HepG2 (cell line): ENCODE results near the gene POU2F1. TPM values are rescaled to one million over a fixed set of nuclear protein-coding genes. Genes with fewer than 3 reads are reported as not detected.

Experiments used
- ATAC-seq: fragments of 200-7000 bp; cut with Tn5 transposase; 3 replicates; pipeline ENCODE4 v1.9.1; 2020; ENCODE audit warnings: mild to moderate bottlenecking, moderate library complexity
- BruUV-seq: library from RNA; stranded (reverse); fragments of 400-500 nt; replicated peaks from 2 replicates; lab custom pipeline; 2021; lab: Mats Ljungman, UMichigan
- CTCF ChIA-PET: fragments of 300-600 bp; formaldehyde crosslinking; extraction: SDS; loops from one replicate; lab custom pipeline; 2021; ENCODE audit warnings: low total read pairs, inconsistent platforms, low intra/inter-chr PET ratio; lab: Yijun Ruan, JAX
- POLR2A ChIA-PET: fragments of 350-600 bp; sonication (Branson Sonifier 250); formaldehyde crosslinking; loops from one replicate; lab custom pipeline; 2020; ENCODE audit warnings: antibody characterized with exemption, inconsistent platforms; lab: Yijun Ruan, JAX
- DNase-seq: peaks from one replicate; pipeline ENCODE4 v3.0.0-alpha.2; 2015; ENCODE audit warnings: low spot score
- FAIRE-seq: peaks from 3 replicates; lab custom pipeline; 2011; peaks lifted over from hg19 to GRCh38; lab: Jason Lieb, UNC
- H2AFZ ChIP-seq: one replicate; pipeline ENCODE4 v1.6.1; 2011; ENCODE audit warnings: low read length, inconsistent platforms
- H3K27ac ChIP-seq: fragments of 300-600 bp; 3 replicates; pipeline ENCODE4 v1.8.0; 2011; ENCODE audit warnings: mixed run types, mild to moderate bottlenecking, mixed read lengths, low read length, inconsistent platforms; ENCODE audit not compliant: insufficient read depth; ENCODE audit errors: extremely low read length
- H3K27me3 ChIP-seq, 2 experiments: fragments of 200-600 bp in 1 of 2; 2 replicates in 1 of 2; 3 replicates in 1 of 2; pipeline versions ENCODE4 v1.6.0 to v1.8.0; 2011; ENCODE audit warnings: low read length in 2 of 2, mild to moderate bottlenecking in 2 of 2, moderate library complexity in 2 of 2, inconsistent platforms in 1 of 2; ENCODE audit not compliant: insufficient read depth in 2 of 2, control insufficient read depth in 1 of 2
- H3K36me3 ChIP-seq, 2 experiments: fragments of 200-600 bp in 1 of 2; replicated peaks in 1 of 2; 2 replicates in 1 of 2; 3 replicates in 1 of 2; pipeline versions ENCODE4 v1.5.1 to v1.8.0; 2011; ENCODE audit warnings: low read length in 2 of 2, inconsistent platforms in 1 of 2; ENCODE audit not compliant: insufficient read depth in 2 of 2, control insufficient read depth in 1 of 2
- H3K4me1 ChIP-seq: 2 replicates; pipeline ENCODE4 v1.5.1; 2012; ENCODE audit warnings: low read length, inconsistent platforms; ENCODE audit not compliant: insufficient read depth
- H3K4me2 ChIP-seq: 2 replicates; pipeline ENCODE4 v1.6.0; 2011; ENCODE audit warnings: low read depth, low read length, inconsistent platforms
- H3K4me3 ChIP-seq, 3 experiments: fragments of 200-600 bp in 1 of 3; sonication (generic), shearing (Covaris generic) in 1 of 3; replicated peaks in 1 of 3; 2 replicates each; pipeline ENCODE4 v1.5.1; 2011 to 2016; ENCODE audit warnings: low read length in 3 of 3, inconsistent platforms in 2 of 3, low read depth in 2 of 3, mild to moderate bottlenecking in 2 of 3, control low read depth in 1 of 3, mixed read lengths in 1 of 3; ENCODE audit not compliant: insufficient read depth in 1 of 3
- H3K79me2 ChIP-seq: one replicate; pipeline ENCODE4 v1.6.1; 2011; ENCODE audit warnings: low read length, inconsistent platforms; ENCODE audit not compliant: insufficient read depth
- H3K9ac ChIP-seq: 2 replicates; pipeline ENCODE4 v1.6.0; 2011; ENCODE audit warnings: mild to moderate bottlenecking, low read depth, low read length, inconsistent platforms; ENCODE audit not compliant: insufficient read depth
- H3K9me3 ChIP-seq: 2 replicates; pipeline ENCODE4 v1.5.1; 2012; ENCODE audit warnings: mild to moderate bottlenecking, low read length
- H4K20me1 ChIP-seq: 2 replicates; pipeline ENCODE4 v1.6.0; 2011; ENCODE audit warnings: inconsistent platforms, mild to moderate bottlenecking, low read length, moderate library complexity; ENCODE audit not compliant: insufficient read depth
- FOXK2 ChIP-seq: fragments of 450-650 bp; IDR thresholded peaks from 2 replicates; pipeline ENCODE4 v1.6.1; 2016
- MAF1 ChIP-seq: sonication (generic); formaldehyde crosslinking; IDR thresholded peaks from 2 replicates; pipeline ENCODE4 v1.5.0; 2020; ENCODE audit warnings: missing genetic modification reagents, borderline replicate concordance
- MAZ ChIP-seq, 2 experiments: sonication (generic) in 1 of 2; formaldehyde crosslinking in 1 of 2; IDR thresholded peaks; 2 replicates each; pipeline versions ENCODE4 v1.5.0 to v1.6.1; 2012 to 2020; ENCODE audit warnings: low read depth in 2 of 2, mild to moderate bottlenecking in 2 of 2, borderline replicate concordance in 1 of 2, improper control_type of control experiment in 1 of 2, low read length in 1 of 2, missing genetic modification reagents in 1 of 2, moderate library complexity in 1 of 2
- PAX8 ChIP-seq: sonication (generic); formaldehyde crosslinking; IDR thresholded peaks from 2 replicates; pipeline ENCODE4 v1.8.0; 2022; ENCODE audit warnings: mild to moderate bottlenecking, missing genetic modification reagents, borderline replicate concordance
- RERE ChIP-seq: IDR thresholded peaks from 2 replicates; pipeline ENCODE4 v1.6.1; 2016; ENCODE audit warnings: low read depth, missing genetic modification reagents, missing compliant biosample characterization
- TBP ChIP-seq: sonication (generic); formaldehyde crosslinking; IDR thresholded peaks from 2 replicates; pipeline ENCODE4 v1.5.0; 2020; ENCODE audit warnings: missing genetic modification reagents
- TFDP2 ChIP-seq: sonication (generic); formaldehyde crosslinking; IDR thresholded peaks from 2 replicates; pipeline ENCODE4 v1.4.0; 2020; ENCODE audit warnings: missing genetic modification reagents
- ZFP36L2 ChIP-seq: sonication (generic); formaldehyde crosslinking; IDR thresholded peaks from 2 replicates; pipeline ENCODE4 v1.4.0; 2020; ENCODE audit warnings: missing genetic modification reagents
- ZNF224 ChIP-seq: sonication (generic); formaldehyde crosslinking; IDR thresholded peaks from 2 replicates; pipeline ENCODE4 v1.5.0; 2020; ENCODE audit warnings: mild to moderate bottlenecking, missing genetic modification reagents
- ZNF691 ChIP-seq: sonication (generic); formaldehyde crosslinking; IDR thresholded peaks from 2 replicates; pipeline ENCODE4 v1.4.0; 2020; ENCODE audit warnings: missing genetic modification reagents, low read depth, mild to moderate bottlenecking, borderline replicate concordance
- ZNF740 ChIP-seq: sonication (generic); formaldehyde crosslinking; IDR thresholded peaks from 2 replicates; pipeline ENCODE4 v1.4.0; 2020; ENCODE audit warnings: missing genetic modification reagents
- ZNF781 ChIP-seq: sonication (generic); formaldehyde crosslinking; IDR thresholded peaks from 2 replicates; pipeline ENCODE4 v1.5.1; 2020; ENCODE audit warnings: borderline replicate concordance, mild to moderate bottlenecking, missing genetic modification reagents; ENCODE audit errors: not compliant biosample characterization
- ZNF839 ChIP-seq: sonication (generic); formaldehyde crosslinking; IDR thresholded peaks from 2 replicates; pipeline ENCODE4 v1.4.0; 2020; ENCODE audit warnings: missing genetic modification reagents, mild to moderate bottlenecking, borderline replicate concordance
- WGBS: methylation state at CpG from one replicate; pipeline ENCODE4 v1.1.6; 2017; ENCODE audit warnings: low lambda C conversion rate; 5-methylcytosine and 5-hydroxymethylcytosine counted together
- in situ Hi-C: cut with HindIII; loops from 2 replicates; pipeline ENCODE4 v1.10.0; 2017; ENCODE audit warnings: low pct_unique_long_range_greater_than_20kb; ENCODE audit not compliant: extremely low pct_ligation_motif_present
- intact Hi-C: fragments of 100-400 bp; cut with micrococcal nuclease; formaldehyde crosslinking; loops from one replicate; pipeline ENCODE4 v1.10.0; 2022; ENCODE audit not compliant: unreplicated experiment
- polyA plus RNA-seq, 8 experiments: library from polyadenylated mRNA; depleted of rRNA in 3 of 8; stranded (reverse) in 7 of 8; unstranded in 1 of 8; fragments of >200 nt; fragmentation: Illumina TruSeq in 4 of 8; extraction: Trizol in 4 of 8; gene quantifications; 2 replicates each; pipeline versions ENCODE4 v1.2.1 to v1.2.3, GENCODE V29; 2011 to 2016; ENCODE audit warnings: low read depth in 4 of 8, missing spikeins in 1 of 8, mixed read lengths in 1 of 8; ENCODE audit not compliant: insufficient read depth in 1 of 8
- total RNA-seq, 5 experiments: library from RNA; depleted of rRNA; stranded (reverse); fragments of >200 nt; fragmentation: Illumina TruSeq; extraction: Trizol; gene quantifications; 2 replicates each; pipeline ENCODE4 v1.2.3, GENCODE V29; 2016; ENCODE audit warnings: low read depth in 1 of 5

The POU2F1 gene
- total and polyA plus RNA-seq, 2 of the 13 experiments (the other 11 are each of a cell fraction or from before 2014, with no cell fraction given), result 10.2 to 13.0 TPM

- TF ChIP-seq RERE (CRISPR knock-in tag) (no peak), TBP (CRISPR knock-in tag) (no peak), PAX8 (CRISPR knock-in tag) (no peak)
- TF ChIP-seq, all 625 proteins: peak for 0
Measured at GRCh38 chr1:167185062-167185461, 35.6 kb upstream of the POU2F1 start (continued).

GRCh38 chr1:167185974-167186657, 34.6 kb upstream of the POU2F1 start:
- intact Hi-C loops (no loop called here), in situ Hi-C loops (no loop called here)
- Histone ChIP-seq H4K20me1 (no peaks in the 10 kb centered on the region), H2AFZ (no peak overlapping the region), H3K9ac (no peak overlapping the region), H3K4me2 (no peak overlapping the region), H3K36me3 (no peaks in the 10 kb centered on the region), H3K27me3 (no peaks in the 10 kb centered on the region), H3K4me1 (no peaks in the 10 kb centered on the region), H3K4me3 (no peak overlapping the region), H3K27ac (no peak overlapping the region), H3K9me3 (no peaks in the 10 kb centered on the region), H3K79me2 (no peaks in the 10 kb centered on the region)
- CTCF ChIA-PET, result no interaction called here
- FAIRE-seq (no peak), DNase-seq (no peak), ATAC-seq (no peak)
- no TSS peak for BruUV-seq
- 16% methylated on average over 6 of the region's 6 CpGs for WGBS
- TF ChIP-seq ZNF691 (CRISPR knock-in tag) (no peak), MAZ (IDR thresholded peaks at IDR 0.05; ENCODE audit: borderline replicate concordance, low read depth, low read length) (no peak), MAZ (CRISPR knock-in tag; IDR thresholded peaks at IDR 0.05; ENCODE audit: low read depth) (no peak), ZNF839 (CRISPR knock-in tag) (no peak), ZNF781 (no peak), ZFP36L2 (CRISPR knock-in tag) (no peak), ZNF740 (CRISPR knock-in tag) (no peak), FOXK2 (no peak), ZNF224 (CRISPR knock-in tag) (no peak), MAF1 (CRISPR knock-in tag) (no peak), TFDP2 (no peak)
- POLR2A ChIA-PET, result no interaction called here
